DND-41 (cell line): ENCODE results near the gene RNF149.

Source experiments
- CTCF ChIP-seq: IDR thresholded peaks from 2 replicates; pipeline ENCODE4 v1.5.1; 2012; ENCODE audit warnings: borderline replicate concordance, low read length, moderate library complexity, mild to moderate bottlenecking; ENCODE audit not compliant: poor library complexity, severe bottlenecking; ENCODE audit errors: extremely low read depth
- EZH2 ChIP-seq: IDR thresholded peaks from 3 replicates; pipeline ENCODE4 v1.6.1; 2012; ENCODE audit warnings: borderline replicate concordance, low read depth, mild to moderate bottlenecking, moderate library complexity, low read length, inconsistent platforms; ENCODE audit not compliant: severe bottlenecking

DNA sequence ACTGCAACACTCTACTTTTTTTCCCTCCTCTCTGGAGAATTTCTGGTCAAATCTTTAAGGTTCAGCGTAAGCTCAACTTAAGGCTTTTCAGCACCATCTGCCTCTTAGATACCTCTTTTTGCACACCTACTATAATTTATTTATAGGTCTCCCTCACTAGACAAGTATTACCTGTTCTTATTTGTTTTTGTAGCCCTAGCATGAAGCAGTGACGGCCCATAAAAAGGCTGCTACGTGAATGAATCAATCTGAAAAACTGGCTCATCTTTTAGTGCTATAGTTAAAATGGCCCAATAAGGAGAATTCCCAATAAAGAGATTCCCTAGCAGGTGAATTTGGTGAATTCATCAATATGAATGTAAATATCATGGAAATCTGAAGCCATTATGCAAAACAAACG is 6.5 kb downstream of the RNF149 start:
- TF ChIP-seq CTCF (no peak), EZH2 (no peak)
